ENCODE results near the gene AIP. TPM values are rescaled to one million over a fixed set of nuclear protein-coding genes. Genes with fewer than 3 reads are reported as not detected.
A peak's percentile ranks its signal among the peaks of the same experiment; 100 is the strongest.

AIP gene
- total RNA-seq, 1 donor from 2014 or later, result 58.8 TPM

DNA sequence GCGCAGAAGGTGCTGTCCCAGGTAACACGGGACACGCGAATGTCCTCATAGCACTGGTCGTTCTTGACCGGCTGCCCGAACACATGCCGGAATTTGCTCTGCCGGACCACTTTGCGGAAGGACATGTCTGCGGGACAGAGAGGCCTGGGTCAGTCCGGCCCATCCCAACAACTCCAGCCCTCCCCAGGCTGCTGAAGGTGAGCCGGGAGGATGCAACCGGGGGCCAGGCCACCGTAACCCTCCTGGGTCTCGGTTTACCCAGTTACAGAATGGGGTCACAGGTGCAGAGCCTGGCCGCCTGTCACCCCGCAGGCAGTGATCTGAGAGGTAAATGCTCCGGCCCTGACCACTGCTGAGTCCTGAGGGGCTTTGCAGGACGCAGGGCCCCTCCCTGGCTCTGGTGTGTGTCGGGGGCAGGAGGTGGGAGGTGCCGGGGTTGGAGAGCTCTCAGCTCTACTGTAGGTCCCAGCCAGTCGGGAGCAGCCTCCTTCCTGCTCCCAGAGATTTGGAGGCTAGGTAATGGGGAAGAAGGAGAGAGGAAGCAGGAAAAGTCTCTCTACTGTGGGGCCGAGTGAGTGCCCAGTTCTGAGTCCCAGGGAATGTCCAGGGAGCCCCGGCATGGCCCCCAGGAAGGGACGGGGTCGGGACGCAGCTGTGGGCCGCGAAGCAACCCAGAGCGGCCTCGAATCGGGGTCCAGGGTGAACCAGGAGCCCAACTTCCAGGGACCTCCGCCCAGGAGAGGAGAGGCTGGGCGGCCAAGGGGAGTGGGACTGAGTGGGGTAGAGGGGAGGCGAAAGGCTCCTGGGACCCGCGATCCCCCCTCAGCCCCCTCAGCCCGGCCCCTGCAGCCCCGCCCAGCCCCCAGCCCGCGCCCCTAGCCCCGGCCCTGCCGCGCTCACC is 40.1 kb upstream of the AIP start:
- no peaks in the 10 kb centered on the region for H3K27me3 Mint-ChIP-seq (ENCODE audit: low read depth)
- peak overlapping the region; percentile 90 for H3K4me3 Mint-ChIP-seq (ENCODE audit: unreplicated experiment)
- H3K9me3 Mint-ChIP-seq (ENCODE audit: low read depth), result no peaks in the 10 kb centered on the region
- peak overlapping the region; percentile 81 for H3K27ac Mint-ChIP-seq (ENCODE audit: unreplicated experiment)
- peak; percentile 76 for DNase-seq (ENCODE audit: low spot score)
- H3K4me1 Mint-ChIP-seq (ENCODE audit: low read depth), result peaks cover 23% of the 10 kb centered on the region
- no peak for TF ChIP-seq CTCF (IDR thresholded peaks at IDR 0.05)
- no peaks in the 10 kb centered on the region for H3K36me3 Mint-ChIP-seq (ENCODE audit: low read depth)

- H3K4me1 Mint-ChIP-seq (ENCODE audit: low read depth), result peaks cover 14% of the 10 kb centered on the region
- no peak for TF ChIP-seq CTCF (IDR thresholded peaks at IDR 0.05)
- H3K4me3 Mint-ChIP-seq (ENCODE audit: unreplicated experiment), result peak overlapping the region; percentile 32
- no peaks in the 10 kb centered on the region for H3K9me3 Mint-ChIP-seq (ENCODE audit: low read depth)
- no peaks in the 10 kb centered on the region for H3K27me3 Mint-ChIP-seq (ENCODE audit: low read depth)
- no peaks in the 10 kb centered on the region for H3K36me3 Mint-ChIP-seq (ENCODE audit: low read depth)
- no peak overlapping the region for H3K27ac Mint-ChIP-seq (ENCODE audit: unreplicated experiment)
- DNase-seq (ENCODE audit: low spot score), result no peak
These were observed 37.3 kb upstream of the AIP start for GRCh38 chr11:67445515-67445914.

DNA sequence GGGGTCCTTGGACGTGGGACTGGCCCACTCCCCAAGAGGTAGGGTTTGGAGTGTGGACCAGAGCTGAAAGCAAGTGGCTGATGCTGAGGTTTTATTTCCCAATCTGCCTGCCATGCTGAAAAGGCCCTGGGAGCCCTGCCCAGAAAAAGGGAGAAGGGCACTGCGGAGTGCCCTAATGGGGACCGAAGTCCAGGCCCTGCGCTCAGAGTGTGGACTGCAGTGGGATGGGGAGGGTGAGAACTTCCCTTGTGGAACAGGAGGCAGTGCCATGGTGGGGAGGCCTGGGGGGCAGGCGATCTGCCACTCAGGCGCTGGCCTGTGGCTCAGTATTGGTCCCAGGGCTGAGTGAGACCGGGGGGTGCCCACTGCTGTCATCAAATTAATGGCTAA is 34.6 kb upstream of the AIP start:
- no peak overlapping the region for H3K27ac Mint-ChIP-seq (ENCODE audit: unreplicated experiment)
- no peaks in the 10 kb centered on the region for H3K9me3 Mint-ChIP-seq (ENCODE audit: low read depth)
- no peak for TF ChIP-seq CTCF (IDR thresholded peaks at IDR 0.05)
- no peaks in the 10 kb centered on the region for H3K36me3 Mint-ChIP-seq (ENCODE audit: low read depth)
- H3K4me1 Mint-ChIP-seq (ENCODE audit: low read depth), result no peaks in the 10 kb centered on the region
- H3K27me3 Mint-ChIP-seq (ENCODE audit: low read depth), result no peaks in the 10 kb centered on the region
- no peak for DNase-seq (ENCODE audit: low spot score)
- H3K4me3 Mint-ChIP-seq (ENCODE audit: unreplicated experiment), result no peak overlapping the region

- Mint-ChIP-seq H3K9me3 (ENCODE audit: low read depth) (no peaks in the 10 kb centered on the region), H3K4me1 (ENCODE audit: low read depth) (no peaks in the 10 kb centered on the region), H3K36me3 (ENCODE audit: low read depth) (no peaks in the 10 kb centered on the region), H3K4me3 (ENCODE audit: unreplicated experiment) (no peak overlapping the region), H3K27ac (ENCODE audit: unreplicated experiment) (no peak overlapping the region), H3K27me3 (ENCODE audit: low read depth) (no peaks in the 10 kb centered on the region)
- TF ChIP-seq CTCF (IDR thresholded peaks at IDR 0.05), result no peak
- DNase-seq (ENCODE audit: low spot score), result no peak
These were observed 33.5 kb upstream of the AIP start for GRCh38 chr11:67449116-67449844.

DNA sequence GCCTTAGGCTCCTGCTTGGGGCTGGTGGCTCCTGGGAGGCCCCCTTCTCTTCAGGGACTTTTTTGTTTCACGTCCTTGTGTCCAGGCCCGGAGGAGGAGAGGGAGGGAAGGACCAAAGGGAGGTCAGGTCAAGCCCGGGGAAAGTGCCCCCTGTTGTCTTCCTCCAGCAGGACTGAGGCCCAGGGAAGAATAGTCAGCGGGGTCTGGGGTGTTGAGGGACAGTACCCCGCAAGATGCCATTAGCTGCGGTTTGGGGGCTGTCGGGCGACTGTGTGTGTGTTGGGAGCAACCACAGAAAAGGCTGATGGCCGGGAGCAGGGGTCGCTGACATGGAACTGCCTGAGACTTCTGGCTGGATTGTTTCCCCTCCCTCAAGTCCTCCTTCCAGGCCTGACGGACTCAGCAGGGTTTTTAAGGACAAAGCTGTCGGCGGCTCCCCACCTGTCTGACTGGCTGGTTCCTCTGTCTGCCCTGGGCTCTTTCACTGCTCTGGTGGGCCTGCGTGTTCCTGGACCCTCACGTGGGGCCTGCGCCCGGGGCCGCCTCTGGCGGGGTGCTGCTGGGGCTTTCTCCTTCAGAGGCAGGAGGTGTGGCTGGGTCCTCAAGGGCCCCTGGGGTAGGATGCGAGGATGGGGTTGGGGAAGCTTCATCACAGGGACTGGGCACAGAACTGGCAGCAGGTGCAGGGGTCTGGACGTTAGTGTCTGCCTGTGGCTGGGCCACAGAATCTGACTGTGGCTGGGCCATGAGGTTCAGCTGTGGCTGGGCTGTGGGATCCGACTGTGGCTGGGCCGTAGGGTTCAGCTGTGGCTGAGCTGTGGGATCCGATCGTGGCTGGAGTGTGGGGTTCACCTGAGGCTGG is 31.8 kb upstream of the AIP start:
- no peaks in the 10 kb centered on the region for H3K9me3 Mint-ChIP-seq (ENCODE audit: low read depth)
- H3K27ac Mint-ChIP-seq (ENCODE audit: unreplicated experiment), result no peak overlapping the region
- DNase-seq (ENCODE audit: low spot score), result no peak
- H3K27me3 Mint-ChIP-seq (ENCODE audit: low read depth), result no peaks in the 10 kb centered on the region
- no peak for TF ChIP-seq CTCF (IDR thresholded peaks at IDR 0.05)
- no peaks in the 10 kb centered on the region for H3K4me1 Mint-ChIP-seq (ENCODE audit: low read depth)
- no peaks in the 10 kb centered on the region for H3K36me3 Mint-ChIP-seq (ENCODE audit: low read depth)
- H3K4me3 Mint-ChIP-seq (ENCODE audit: unreplicated experiment), result no peak overlapping the region
